Keratinocyte (primary cell): Measurements from ENCODE around the gene THNSL1. TPM values are rescaled to one million over a fixed set of nuclear protein-coding genes. Genes with fewer than 3 reads are reported as not detected.

Experiments used
- DNase-seq: peaks from one replicate; pipeline ENCODE4 v3.0.0-alpha.2; 2011; ENCODE audit warnings: low read depth, missing footprints, low spot score
- FAIRE-seq: peaks from 2 replicates; lab custom pipeline; 2011; peaks lifted over from hg19 to GRCh38; lab: Jason Lieb, UNC
- H2AFZ ChIP-seq: 2 replicates; pipeline ENCODE4 v1.6.0; 2012; ENCODE audit warnings: low read length, control low read depth, inconsistent platforms; ENCODE audit not compliant: control insufficient read depth
- H3K27ac ChIP-seq: 2 replicates; pipeline ENCODE4 v1.5.1; 2011; ENCODE audit warnings: low read length; ENCODE audit not compliant: control insufficient read depth, insufficient read depth
- H3K27me3 ChIP-seq: 3 replicates; pipeline ENCODE4 v1.6.0; 2011; ENCODE audit warnings: low read length; ENCODE audit not compliant: control insufficient read depth, insufficient read depth; ENCODE audit errors: extremely low read depth
- H3K36me3 ChIP-seq, 2 experiments: 2 replicates in 1 of 2; 3 replicates in 1 of 2; pipeline ENCODE4 v1.5.1; 2011; ENCODE audit warnings: low read length in 2 of 2, mild to moderate bottlenecking in 1 of 2; ENCODE audit not compliant: control insufficient read depth in 2 of 2, insufficient read depth in 2 of 2; ENCODE audit errors: extremely low read depth in 1 of 2
- H3K4me1 ChIP-seq: 3 replicates; pipeline ENCODE4 v1.5.1; 2011; ENCODE audit warnings: low read length; ENCODE audit not compliant: control insufficient read depth, insufficient read depth; ENCODE audit errors: extremely low read depth
- H3K4me2 ChIP-seq: 3 replicates; pipeline ENCODE4 v1.6.0; 2011; ENCODE audit warnings: low read depth, low read length; ENCODE audit not compliant: control insufficient read depth, insufficient read depth; ENCODE audit errors: extremely low read depth
- H3K4me3 ChIP-seq, 3 experiments: fragments of 200-600 bp in 1 of 3; sonication (generic) in 1 of 3; 2 replicates in 2 of 3; 3 replicates in 1 of 3; pipeline ENCODE4 v1.5.1; 2011 to 2016; ENCODE audit warnings: low read length in 3 of 3, mild to moderate bottlenecking in 3 of 3, control low read depth in 2 of 3, inconsistent platforms in 1 of 3, low read depth in 1 of 3, mixed read lengths in 1 of 3, mixed run types in 1 of 3, moderate library complexity in 1 of 3; ENCODE audit not compliant: control insufficient read depth in 2 of 3, insufficient read depth in 2 of 3; ENCODE audit errors: extremely low read depth in 1 of 3
- H3K79me2 ChIP-seq: 2 replicates; pipeline ENCODE4 v1.6.0; 2012; ENCODE audit warnings: low read length; ENCODE audit not compliant: control insufficient read depth, insufficient read depth
- H3K9ac ChIP-seq: 3 replicates; pipeline ENCODE4 v1.6.0; 2011; ENCODE audit warnings: low read length; ENCODE audit not compliant: control insufficient read depth, insufficient read depth; ENCODE audit errors: extremely low read depth
- H3K9me1 ChIP-seq: 3 replicates; pipeline ENCODE4 v1.6.0; 2011; ENCODE audit warnings: low read length; ENCODE audit not compliant: control insufficient read depth, insufficient read depth; ENCODE audit errors: extremely low read depth
- H3K9me3 ChIP-seq: 2 replicates; pipeline ENCODE4 v1.5.1; 2012; ENCODE audit warnings: low read depth, low read length; ENCODE audit not compliant: control insufficient read depth
- H4K20me1 ChIP-seq: 3 replicates; pipeline ENCODE4 v1.6.0; 2011; ENCODE audit warnings: low read length; ENCODE audit not compliant: control insufficient read depth, insufficient read depth; ENCODE audit errors: extremely low read depth
- CTCF ChIP-seq, 3 experiments: IDR thresholded peaks in 1 of 3; conservative IDR thresholded peaks in 1 of 3; optimal IDR thresholded peaks in 1 of 3; 2 replicates in 2 of 3; 3 replicates in 1 of 3; pipeline versions ENCODE3 to v1.5.1; 2011; ENCODE audit warnings: low read length in 3 of 3, mild to moderate bottlenecking in 3 of 3, moderate library complexity in 2 of 3, control low read depth in 1 of 3, inconsistent platforms in 1 of 3; ENCODE audit not compliant: insufficient read depth in 2 of 3; ENCODE audit errors: extremely low read depth in 1 of 3
- EZH2 ChIP-seq: IDR thresholded peaks from one replicate; pipeline ENCODE4 v1.6.1; 2012; ENCODE audit warnings: inconsistent platforms, mild to moderate bottlenecking, low read length, moderate library complexity
- dilution Hi-C: fragments of 300-500 bp; cut with MboI; formaldehyde crosslinking; loops from one replicate; pipeline ENCODE4 v1.7.0; 2020; ENCODE audit warnings: low sequenced_read_pairs; ENCODE audit not compliant: extremely low pct_ligation_motif_present
- polyA plus RNA-seq, 5 experiments: library from polyadenylated mRNA; depleted of rRNA in 3 of 5; stranded (reverse) in 3 of 5; stranded (forward) in 1 of 5; unstranded in 1 of 5; fragments of >200 nt; gene quantifications; 1 replicate in 1 of 5; 2 replicates in 3 of 5; 3 replicates in 1 of 5; pipeline versions ENCODE4 v1.2.1 to v1.2.3, GENCODE V29; 2011 to 2012; ENCODE audit warnings: missing spikeins in 2 of 5, low read depth in 1 of 5, low replicate concordance in 1 of 5

THNSL1 gene
- polyA plus RNA-seq, 1 donor (not counting 4 experiments of a cell fraction or from before 2014, with no cell fraction given), result 4.1 TPM

DNA sequence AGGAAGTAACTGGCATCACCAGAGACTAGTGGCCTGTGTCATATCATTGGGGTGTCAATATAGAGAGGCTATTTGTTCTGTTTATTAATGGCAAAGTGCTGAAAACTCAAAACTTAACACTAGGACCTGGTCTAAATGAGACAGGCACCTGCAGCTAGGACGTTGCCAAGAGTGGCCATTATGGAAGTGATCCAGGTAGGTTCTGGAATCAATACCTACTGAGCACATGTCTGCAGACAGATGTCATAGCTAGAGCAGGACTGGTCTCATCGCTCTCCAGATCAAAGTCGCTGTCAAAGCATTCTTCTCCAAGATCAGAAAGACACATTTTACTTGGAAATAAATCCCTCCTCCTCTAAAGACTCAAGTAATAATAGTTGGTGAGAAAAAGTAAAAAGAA lies 40.3 kb downstream of the THNSL1 start:
- Histone ChIP-seq H3K4me3 (no peak overlapping the region), H3K79me2 (no peaks in the 10 kb centered on the region), H3K9ac (no peak overlapping the region), H3K4me2 (no peak overlapping the region), H3K27me3 (no peaks in the 10 kb centered on the region), H3K36me3 (no peaks in the 10 kb centered on the region), H3K9me1 (no peaks in the 10 kb centered on the region), H3K9me3 (no peaks in the 10 kb centered on the region), H3K4me1 (peaks cover 22% of the 10 kb centered on the region), H3K27ac (no peak overlapping the region), H2AFZ (no peak overlapping the region), H4K20me1 (no peaks in the 10 kb centered on the region)
- FAIRE-seq, result no peak
- no peak for DNase-seq
- dilution Hi-C loops, result no loop called here
- TF ChIP-seq EZH2 (no peak), CTCF (optimal IDR thresholded peaks at IDR 0.05 in 1 of 3, IDR thresholded peaks at IDR 0.05 in 1 of 3, conservative IDR thresholded peaks at IDR 0.05 in 1 of 3; ENCODE audit: extremely low read depth in 1 of 3, insufficient read depth in 2 of 3, low read length in 3 of 3) (no peak)

GRCh38 chr10:25057886-25058285 lies 41.5 kb downstream of the THNSL1 start:
- H3K27ac ChIP-seq, result no peak overlapping the region
- H2AFZ ChIP-seq, result no peak overlapping the region
- DNase-seq (no peak), FAIRE-seq (no peak)
- H3K9me1 ChIP-seq, result no peaks in the 10 kb centered on the region
- dilution Hi-C loops, result no loop called here
- H3K4me3 ChIP-seq, result no peak overlapping the region
- peaks cover 29% of the 10 kb centered on the region for H3K4me1 ChIP-seq
- TF ChIP-seq CTCF (optimal IDR thresholded peaks at IDR 0.05 in 1 of 3, IDR thresholded peaks at IDR 0.05 in 1 of 3, conservative IDR thresholded peaks at IDR 0.05 in 1 of 3; ENCODE audit: extremely low read depth in 1 of 3, insufficient read depth in 2 of 3, low read length in 3 of 3) (no peak), EZH2 (no peak)
- no peaks in the 10 kb centered on the region for H3K36me3 ChIP-seq
- no peaks in the 10 kb centered on the region for H3K27me3 ChIP-seq
- no peak overlapping the region for H3K4me2 ChIP-seq
- no peak overlapping the region for H3K9ac ChIP-seq
- H3K79me2 ChIP-seq, result no peaks in the 10 kb centered on the region
- H3K9me3 ChIP-seq, result no peaks in the 10 kb centered on the region
- H4K20me1 ChIP-seq, result no peaks in the 10 kb centered on the region
